ENCODE results near the gene RPAIN. TPM values are rescaled to one million over a fixed set of nuclear protein-coding genes. Genes with fewer than 3 reads are reported as not detected.

Gene RPAIN
- total and polyA plus RNA-seq, 10 of the 15 experiments (the other 5 are each of a cell fraction or from before 2014, with no cell fraction given): 45.8 to 109 (median 70.5) TPM

GRCh38 chr17:5399767-5400166, 20.2 kb upstream of the RPAIN start:
- Histone ChIP-seq H4K20me1 (ENCODE audit: control insufficient read depth, insufficient read depth) (no peaks in the 10 kb centered on the region), H3K27me3 (replicated peaks in 1 of 2; ENCODE audit: control insufficient read depth in 2 of 2, insufficient read depth in 2 of 2, low read length in 1 of 2) (no peaks in the 10 kb centered on the region), H3K9ac (ENCODE audit: control insufficient read depth, insufficient read depth, low read length) (no peak overlapping the region), H3K9me3 (replicated peaks; ENCODE audit: control insufficient read depth, insufficient read depth, low read length) (no peaks in the 10 kb centered on the region; the same call in 2 of the 3 replicates), H3K27ac (ENCODE audit: control insufficient read depth, insufficient read depth) (no peak overlapping the region), H3K4me2 (ENCODE audit: control insufficient read depth, insufficient read depth) (no peak overlapping the region), H2AFZ (ENCODE audit: control insufficient read depth, low read depth, low read length) (no peak overlapping the region), H3K4me1 (ENCODE audit: control insufficient read depth, insufficient read depth, low read length) (peaks cover 5% of the 10 kb centered on the region; the same call in 1 of the 2 replicates), H3K36me3 (ENCODE audit: control insufficient read depth in 2 of 2, insufficient read depth in 2 of 2, low read length in 1 of 2) (peaks cover 9 to 48% of the 10 kb centered on the region in 2 experiments), H3K4me3 (no peak overlapping the region), H3K79me2 (ENCODE audit: control insufficient read depth, insufficient read depth, low read length) (no peaks in the 10 kb centered on the region; the same call in 1 of the 2 replicates)
- no peak for DNase-seq (ENCODE audit: low read depth, low spot score)
- BruUV-seq (replicated peaks): no TSS peak
- ChIA-PET RAD21 (ENCODE audit: unreplicated experiment) (no interaction called here), POLR2A (no interaction called here), SMC1A (ENCODE audit: uncharacterized antibody, unreplicated experiment) (no interaction called here), CTCF (no interaction called here)
- FAIRE-seq: no peak
- in situ Hi-C loops (cut with MboI): no loop called here
- 86% methylated on average over 6 of the region's 6 CpGs for WGBS (ENCODE audit: insufficient coverage, insufficient replicate concordance, low lambda C conversion rate, missing lambda C conversion rate)
- ATAC-seq: no peak
- intact Hi-C loops (cut with micrococcal nuclease; ENCODE audit: unreplicated experiment): no loop called here
- TF ChIP-seq ZBTB40 (IDR thresholded peaks at IDR 0.05; ENCODE audit: borderline replicate concordance) (no peak), SRF (IDR thresholded peaks at IDR 0.05; ENCODE audit: low read depth in 2 of 2, low read length in 2 of 2) (no peak), ZNF24 (IDR thresholded peaks at IDR 0.05) (no peak), NFXL1 (IDR thresholded peaks at IDR 0.05; ENCODE audit: borderline replicate concordance) (no peak), EP300 (IDR thresholded peaks at IDR 0.05; ENCODE audit: borderline replicate concordance in 1 of 2, control insufficient read depth in 1 of 2, low read depth in 2 of 2, low read length in 2 of 2) (no peak), BHLHE40 (IDR thresholded peaks at IDR 0.05; ENCODE audit: borderline replicate concordance in 1 of 2, low read depth in 2 of 2, low read length in 1 of 2) (no peak), RUNX3 (IDR thresholded peaks at IDR 0.05; ENCODE audit: low read length) (no peak), ATF3 (IDR thresholded peaks at IDR 0.05; ENCODE audit: borderline replicate concordance, extremely low read depth, low read depth, low read length) (no peak), IRF4 (IDR thresholded peaks at IDR 0.05; ENCODE audit: low read depth, low read length) (no peak), EGR1 (IDR thresholded peaks at IDR 0.05; ENCODE audit: borderline replicate concordance in 1 of 2, low read depth in 2 of 2, low read length in 2 of 2) (no peak), TCF12 (IDR thresholded peaks at IDR 0.05; ENCODE audit: low read depth, low read length) (no peak), NFYA (IDR thresholded peaks at IDR 0.05; ENCODE audit: borderline replicate concordance, low read depth, low read length) (no peak), MYB (IDR thresholded peaks at IDR 0.05; ENCODE audit: borderline replicate concordance, low read depth, low read length) (no peak), MEF2B (IDR thresholded peaks at IDR 0.05; ENCODE audit: partially characterized antibody, poor library complexity, severe bottlenecking) (no peak)
- TF ChIP-seq, protein P1, sequence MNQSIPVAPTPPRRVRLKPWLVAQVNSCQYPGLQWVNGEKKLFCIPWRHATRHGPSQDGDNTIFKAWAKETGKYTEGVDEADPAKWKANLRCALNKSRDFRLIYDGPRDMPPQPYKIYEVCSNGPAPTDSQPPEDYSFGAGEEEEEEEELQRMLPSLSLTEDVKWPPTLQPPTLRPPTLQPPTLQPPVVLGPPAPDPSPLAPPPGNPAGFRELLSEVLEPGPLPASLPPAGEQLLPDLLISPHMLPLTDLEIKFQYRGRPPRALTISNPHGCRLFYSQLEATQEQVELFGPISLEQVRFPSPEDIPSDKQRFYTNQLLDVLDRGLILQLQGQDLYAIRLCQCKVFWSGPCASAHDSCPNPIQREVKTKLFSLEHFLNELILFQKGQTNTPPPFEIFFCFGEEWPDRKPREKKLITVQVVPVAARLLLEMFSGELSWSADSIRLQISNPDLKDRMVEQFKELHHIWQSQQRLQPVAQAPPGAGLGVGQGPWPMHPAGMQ (IDR thresholded peaks at IDR 0.05; ENCODE audit: borderline replicate concordance): no peak
- TF ChIP-seq, protein P2, sequence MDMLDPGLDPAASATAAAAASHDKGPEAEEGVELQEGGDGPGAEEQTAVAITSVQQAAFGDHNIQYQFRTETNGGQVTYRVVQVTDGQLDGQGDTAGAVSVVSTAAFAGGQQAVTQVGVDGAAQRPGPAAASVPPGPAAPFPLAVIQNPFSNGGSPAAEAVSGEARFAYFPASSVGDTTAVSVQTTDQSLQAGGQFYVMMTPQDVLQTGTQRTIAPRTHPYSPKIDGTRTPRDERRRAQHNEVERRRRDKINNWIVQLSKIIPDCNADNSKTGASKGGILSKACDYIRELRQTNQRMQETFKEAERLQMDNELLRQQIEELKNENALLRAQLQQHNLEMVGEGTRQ (IDR thresholded peaks at IDR 0.05; ENCODE audit: borderline replicate concordance, low read depth, low read length): no peak
